ENCODE data around the gene PEX3. TPM values are rescaled to one million over a fixed set of nuclear protein-coding genes. Genes with fewer than 3 reads are reported as not detected.

Gene PEX3
- total and polyA plus RNA-seq, 10 of the 15 experiments (the other 5 are each of a cell fraction or from before 2014, with no cell fraction given): 18.6 to 70.7 (median 38.6) TPM

- TF ChIP-seq, protein P1, sequence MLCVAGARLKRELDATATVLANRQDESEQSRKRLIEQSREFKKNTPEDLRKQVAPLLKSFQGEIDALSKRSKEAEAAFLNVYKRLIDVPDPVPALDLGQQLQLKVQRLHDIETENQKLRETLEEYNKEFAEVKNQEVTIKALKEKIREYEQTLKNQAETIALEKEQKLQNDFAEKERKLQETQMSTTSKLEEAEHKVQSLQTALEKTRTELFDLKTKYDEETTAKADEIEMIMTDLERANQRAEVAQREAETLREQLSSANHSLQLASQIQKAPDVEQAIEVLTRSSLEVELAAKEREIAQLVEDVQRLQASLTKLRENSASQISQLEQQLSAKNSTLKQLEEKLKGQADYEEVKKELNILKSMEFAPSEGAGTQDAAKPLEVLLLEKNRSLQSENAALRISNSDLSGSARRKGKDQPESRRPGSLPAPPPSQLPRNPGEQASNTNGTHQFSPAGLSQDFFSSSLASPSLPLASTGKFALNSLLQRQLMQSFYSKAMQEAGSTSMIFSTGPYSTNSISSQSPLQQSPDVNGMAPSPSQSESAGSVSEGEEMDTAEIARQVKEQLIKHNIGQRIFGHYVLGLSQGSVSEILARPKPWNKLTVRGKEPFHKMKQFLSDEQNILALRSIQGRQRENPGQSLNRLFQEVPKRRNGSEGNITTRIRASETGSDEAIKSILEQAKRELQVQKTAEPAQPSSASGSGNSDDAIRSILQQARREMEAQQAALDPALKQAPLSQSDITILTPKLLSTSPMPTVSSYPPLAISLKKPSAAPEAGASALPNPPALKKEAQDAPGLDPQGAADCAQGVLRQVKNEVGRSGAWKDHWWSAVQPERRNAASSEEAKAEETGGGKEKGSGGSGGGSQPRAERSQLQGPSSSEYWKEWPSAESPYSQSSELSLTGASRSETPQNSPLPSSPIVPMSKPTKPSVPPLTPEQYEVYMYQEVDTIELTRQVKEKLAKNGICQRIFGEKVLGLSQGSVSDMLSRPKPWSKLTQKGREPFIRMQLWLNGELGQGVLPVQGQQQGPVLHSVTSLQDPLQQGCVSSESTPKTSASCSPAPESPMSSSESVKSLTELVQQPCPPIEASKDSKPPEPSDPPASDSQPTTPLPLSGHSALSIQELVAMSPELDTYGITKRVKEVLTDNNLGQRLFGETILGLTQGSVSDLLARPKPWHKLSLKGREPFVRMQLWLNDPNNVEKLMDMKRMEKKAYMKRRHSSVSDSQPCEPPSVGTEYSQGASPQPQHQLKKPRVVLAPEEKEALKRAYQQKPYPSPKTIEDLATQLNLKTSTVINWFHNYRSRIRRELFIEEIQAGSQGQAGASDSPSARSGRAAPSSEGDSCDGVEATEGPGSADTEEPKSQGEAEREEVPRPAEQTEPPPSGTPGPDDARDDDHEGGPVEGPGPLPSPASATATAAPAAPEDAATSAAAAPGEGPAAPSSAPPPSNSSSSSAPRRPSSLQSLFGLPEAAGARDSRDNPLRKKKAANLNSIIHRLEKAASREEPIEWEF (IDR thresholded peaks at IDR 0.05; ENCODE audit: insufficient replicate concordance, low read depth, low read length): no peak
- no peak for TF ChIP-seq CBX5 (IDR thresholded peaks at IDR 0.05; ENCODE audit: low read depth)
Measured at GRCh38 chr6:143505537-143505936, 54.9 kb downstream of the PEX3 start (continued).

DNA sequence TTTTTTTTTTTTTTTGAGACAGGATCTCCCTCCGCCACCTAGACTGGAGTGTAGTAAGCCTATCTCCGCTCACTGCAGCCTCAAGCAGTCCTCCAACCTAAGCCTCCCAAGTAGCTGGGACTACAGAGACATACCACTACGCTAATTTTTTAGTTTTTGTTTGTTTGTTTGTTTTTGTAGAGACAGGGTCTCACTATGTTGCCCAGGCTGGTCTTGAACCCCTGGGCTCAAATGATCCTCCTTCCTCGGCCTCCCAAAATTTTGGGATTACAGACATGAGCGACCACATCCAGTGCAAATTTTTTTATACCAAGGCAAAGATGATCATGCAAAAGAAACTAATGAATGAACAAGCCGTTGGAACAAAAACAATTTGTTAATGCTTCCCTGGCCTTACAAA is 55.6 kb downstream of the PEX3 start:
- Histone ChIP-seq H4K20me1 (ENCODE audit: control insufficient read depth, insufficient read depth) (no peaks in the 10 kb centered on the region), H3K79me2 (ENCODE audit: control insufficient read depth, insufficient read depth, low read length) (peaks cover 12% of the 10 kb centered on the region), H3K4me1 (ENCODE audit: control insufficient read depth, insufficient read depth, low read length) (peaks cover 29% of the 10 kb centered on the region), H3K9me3 (replicated peaks; ENCODE audit: control insufficient read depth, insufficient read depth, low read length) (no peaks in the 10 kb centered on the region), H3K36me3 (ENCODE audit: control insufficient read depth in 2 of 2, insufficient read depth in 2 of 2, low read length in 1 of 2) (peaks cover 0 to 10% of the 10 kb centered on the region in 2 experiments; a peak in 2 of 4 replicates), H2AFZ (ENCODE audit: control insufficient read depth, low read depth, low read length) (no peak overlapping the region), H3K27ac (ENCODE audit: control insufficient read depth, insufficient read depth) (no peak overlapping the region), H3K27me3 (replicated peaks in 1 of 2; ENCODE audit: control insufficient read depth in 2 of 2, insufficient read depth in 2 of 2, low read length in 1 of 2) (no peaks in the 10 kb centered on the region), H3K4me3 (no peak overlapping the region), H3K9ac (ENCODE audit: control insufficient read depth, insufficient read depth, low read length) (no peak overlapping the region), H3K4me2 (ENCODE audit: control insufficient read depth, insufficient read depth) (no peak overlapping the region)
- ATAC-seq (no peak), DNase-seq (ENCODE audit: low read depth, low spot score) (no peak), FAIRE-seq (no peak)
- in situ Hi-C loops (cut with MboI) (no loop called here), intact Hi-C loops (cut with micrococcal nuclease; ENCODE audit: unreplicated experiment) (loop anchor here (10.0 kb wide), 1 partner anchor 271 kb away; no protein-coding TSS in a partner anchor)
- ChIA-PET CTCF (interaction anchor here (0.6 to 2.9 kb wide), 4 partner anchors 9 to 1159 kb away, joined by 3 to 9 read pairs (median 3); no protein-coding TSS in a partner anchor), SMC1A (ENCODE audit: uncharacterized antibody, unreplicated experiment) (interaction anchor here (0.7 to 1.7 kb wide), 6 partner anchors 9 to 56 kb away, joined by 3 to 6 read pairs (median 4); partner anchors contain the start of genes ADAT2 and PEX3), POLR2A (no interaction called here), RAD21 (ENCODE audit: unreplicated experiment) (interaction anchor here (1.3 kb wide), 1 partner anchor 53 kb away, joined by 4 read pairs; no protein-coding TSS in a partner anchor)
- 97% methylated on average over 6 of the region's 6 CpGs for WGBS (ENCODE audit: insufficient coverage, insufficient replicate concordance, low lambda C conversion rate, missing lambda C conversion rate)
- no peak for TF ChIP-seq KDM1A (IDR thresholded peaks at IDR 0.05; ENCODE audit: borderline replicate concordance)
- TF ChIP-seq, protein P2, sequence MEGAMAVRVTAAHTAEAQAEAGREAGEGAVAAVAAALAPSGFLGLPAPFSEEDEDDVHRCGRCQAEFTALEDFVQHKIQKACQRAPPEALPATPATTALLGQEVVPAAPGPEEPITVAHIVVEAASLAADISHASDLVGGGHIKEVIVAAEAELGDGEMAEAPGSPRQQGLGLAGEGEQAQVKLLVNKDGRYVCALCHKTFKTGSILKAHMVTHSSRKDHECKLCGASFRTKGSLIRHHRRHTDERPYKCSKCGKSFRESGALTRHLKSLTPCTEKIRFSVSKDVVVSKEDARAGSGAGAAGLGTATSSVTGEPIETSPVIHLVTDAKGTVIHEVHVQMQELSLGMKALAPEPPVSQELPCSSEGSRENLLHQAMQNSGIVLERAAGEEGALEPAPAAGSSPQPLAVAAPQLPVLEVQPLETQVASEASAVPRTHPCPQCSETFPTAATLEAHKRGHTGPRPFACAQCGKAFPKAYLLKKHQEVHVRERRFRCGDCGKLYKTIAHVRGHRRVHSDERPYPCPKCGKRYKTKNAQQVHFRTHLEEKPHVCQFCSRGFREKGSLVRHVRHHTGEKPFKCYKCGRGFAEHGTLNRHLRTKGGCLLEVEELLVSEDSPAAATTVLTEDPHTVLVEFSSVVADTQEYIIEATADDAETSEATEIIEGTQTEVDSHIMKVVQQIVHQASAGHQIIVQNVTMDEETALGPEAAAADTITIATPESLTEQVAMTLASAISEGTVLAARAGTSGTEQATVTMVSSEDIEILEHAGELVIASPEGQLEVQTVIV (IDR thresholded peaks at IDR 0.05; ENCODE audit: borderline replicate concordance, partially characterized antibody): no peak
- TF ChIP-seq, protein P3, sequence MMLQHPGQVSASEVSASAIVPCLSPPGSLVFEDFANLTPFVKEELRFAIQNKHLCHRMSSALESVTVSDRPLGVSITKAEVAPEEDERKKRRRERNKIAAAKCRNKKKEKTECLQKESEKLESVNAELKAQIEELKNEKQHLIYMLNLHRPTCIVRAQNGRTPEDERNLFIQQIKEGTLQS (IDR thresholded peaks at IDR 0.05; ENCODE audit: borderline replicate concordance, extremely low read depth, low read depth, low read length): no peak
- TF ChIP-seq MTA2 (IDR thresholded peaks at IDR 0.05; ENCODE audit: low read depth): no peak
- TF ChIP-seq TBL1XR1 (IDR thresholded peaks at IDR 0.05; ENCODE audit: low read depth, low read length): no peak
- no TSS peak for BruUV-seq (replicated peaks)
